NCI-H524 (cell line): ENCODE data around the gene CCNT2.
"Not testable (repeated sequence)": the region's sequence is repeated elsewhere in the genome, so short reads cannot be mapped to it uniquely, and the experiment has no call there.

Source experiments
- DNase-seq, 2 experiments: peaks; one replicate each; lab custom pipeline; 2025; lab: John Stamatoyannopoulos, UW

The CCNT2 gene

DNA sequence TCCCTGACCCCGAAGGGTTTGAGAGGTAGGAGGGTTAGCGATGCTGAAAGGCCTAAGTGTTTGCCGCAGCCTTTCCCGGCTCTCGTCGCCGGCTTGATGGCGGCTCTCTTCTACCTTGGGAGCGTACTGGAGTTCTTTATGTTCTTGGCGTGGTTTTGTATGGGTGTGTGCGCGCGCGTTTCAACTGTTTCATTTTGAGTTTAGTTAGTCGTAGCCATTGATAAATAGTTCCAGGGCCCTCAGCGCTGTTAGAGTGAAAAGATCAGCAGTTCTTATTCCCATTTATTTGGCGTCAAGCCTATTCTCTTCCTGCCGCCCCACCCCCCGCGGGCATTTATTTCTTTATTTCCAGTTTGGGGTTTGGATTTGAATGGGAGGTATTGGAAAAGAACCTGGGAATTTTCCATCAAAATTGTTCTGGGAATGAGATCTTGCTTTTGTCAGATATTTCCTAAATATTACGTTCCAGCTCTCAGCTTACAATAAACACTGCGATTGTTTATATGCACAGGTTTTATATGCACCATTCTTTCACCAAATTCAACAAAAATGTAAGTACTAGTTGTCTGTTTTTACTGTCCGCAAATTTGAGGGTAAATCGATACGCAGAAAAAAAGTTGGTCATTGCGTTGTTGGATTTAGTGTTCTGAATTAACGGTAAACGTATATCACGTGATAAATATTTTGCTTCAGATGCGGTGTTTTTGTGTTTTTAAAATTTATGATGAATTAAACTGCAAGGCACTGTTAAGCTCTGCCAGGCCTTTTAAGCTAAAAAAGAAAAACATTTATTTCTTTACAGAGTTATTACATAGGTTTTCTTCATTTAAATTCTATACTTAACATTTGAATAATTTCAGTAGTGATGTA, 954 bp downstream of the CCNT2 start:
- DNase-seq, result peak in 1 of 2 experiments; percentile 32

GRCh38 chr2:134924912-134925311, 6.3 kb downstream of the CCNT2 start:
- no peak for DNase-seq

DNA sequence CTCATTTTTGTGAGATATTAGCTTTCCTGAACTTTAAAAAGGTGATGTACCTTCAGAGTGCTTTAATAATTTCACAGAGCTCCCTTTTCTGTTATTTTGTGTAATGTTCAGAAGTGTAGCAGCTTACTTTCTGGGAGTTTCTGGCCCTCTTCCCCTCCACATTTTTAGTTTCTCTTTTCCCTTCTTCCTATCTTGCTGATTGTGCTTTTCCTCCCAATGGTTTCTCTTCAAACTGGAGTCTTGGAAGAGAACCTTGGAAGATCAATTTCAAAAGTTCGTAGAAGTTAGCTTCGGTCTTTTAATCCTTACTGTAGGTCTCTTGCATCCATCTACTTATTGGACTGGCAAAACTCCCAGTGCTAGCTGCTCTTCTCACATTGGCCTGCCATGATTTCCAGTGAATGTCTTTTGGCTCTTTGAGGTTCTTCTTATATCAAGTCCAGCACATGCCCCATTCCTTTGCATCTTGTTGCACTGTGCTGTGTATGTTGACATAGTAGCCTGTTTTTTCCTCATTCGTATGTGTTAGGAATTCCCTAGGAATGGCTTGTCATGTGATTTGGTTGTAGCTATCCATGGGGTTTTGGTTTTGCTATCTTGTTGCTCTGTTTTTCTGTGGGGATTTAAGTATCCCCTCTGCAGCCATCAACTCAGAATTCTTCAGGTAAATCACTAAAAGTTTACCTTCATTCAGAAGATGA, 7.8 kb downstream of the CCNT2 start:
- DNase-seq, result no peak

GRCh38 chr2:134927195-134927594, 8.6 kb downstream of the CCNT2 start:
- no peak for DNase-seq

DNA sequence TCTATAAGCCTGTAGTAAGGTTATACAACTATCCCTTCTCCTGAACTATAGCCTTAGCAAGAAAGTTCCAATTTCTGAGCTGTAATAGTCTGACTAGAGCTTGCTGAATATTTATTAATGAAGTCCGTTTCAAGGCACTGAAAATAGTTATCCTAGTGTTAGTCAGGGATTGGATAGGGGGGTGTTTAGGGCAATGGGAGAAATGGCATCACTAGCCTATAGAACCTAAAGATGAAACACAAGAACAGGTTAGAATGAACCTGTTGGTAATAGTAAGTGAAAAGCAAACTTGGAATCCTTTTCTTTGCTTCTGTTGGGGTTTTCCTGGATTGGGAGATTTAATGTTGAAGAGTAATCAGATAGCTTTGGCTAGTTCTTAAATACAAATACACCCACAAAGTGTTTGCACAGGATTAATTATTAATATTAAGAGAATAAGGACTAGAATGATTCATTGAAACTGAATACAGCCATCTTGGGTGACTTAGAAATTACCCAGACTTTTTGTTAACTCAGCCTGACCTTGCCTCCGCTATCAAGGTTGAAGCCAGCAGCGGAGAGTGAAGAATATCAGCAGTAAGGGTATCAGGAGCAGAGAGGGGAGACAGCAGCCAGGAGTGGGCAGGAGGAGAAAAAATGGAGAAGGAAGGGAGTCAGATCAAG, 14.4 kb downstream of the CCNT2 start:
- no peak for DNase-seq

DNA sequence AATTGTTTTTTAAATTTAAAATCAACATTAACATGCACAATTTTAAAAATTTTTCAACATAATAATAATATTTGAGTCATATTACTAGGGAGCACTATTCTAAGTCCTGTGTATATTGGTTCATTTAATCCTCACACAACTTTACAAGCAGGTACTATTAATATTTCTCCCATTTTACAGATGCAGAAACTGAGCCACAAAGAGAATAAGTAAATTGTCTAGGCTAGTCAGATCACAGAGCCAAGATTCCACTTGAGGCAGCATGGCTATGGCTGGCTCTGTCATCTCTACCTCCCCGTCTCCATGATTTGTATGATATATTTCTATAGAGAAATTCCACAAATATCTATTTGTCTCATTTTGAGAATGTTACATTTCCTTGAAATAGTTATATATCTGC, 15.1 kb downstream of the CCNT2 start:
- no peak for DNase-seq

GRCh38 chr2:134934150-134934549, 15.5 kb downstream of the CCNT2 start:
- DNase-seq, result no peak

DNA sequence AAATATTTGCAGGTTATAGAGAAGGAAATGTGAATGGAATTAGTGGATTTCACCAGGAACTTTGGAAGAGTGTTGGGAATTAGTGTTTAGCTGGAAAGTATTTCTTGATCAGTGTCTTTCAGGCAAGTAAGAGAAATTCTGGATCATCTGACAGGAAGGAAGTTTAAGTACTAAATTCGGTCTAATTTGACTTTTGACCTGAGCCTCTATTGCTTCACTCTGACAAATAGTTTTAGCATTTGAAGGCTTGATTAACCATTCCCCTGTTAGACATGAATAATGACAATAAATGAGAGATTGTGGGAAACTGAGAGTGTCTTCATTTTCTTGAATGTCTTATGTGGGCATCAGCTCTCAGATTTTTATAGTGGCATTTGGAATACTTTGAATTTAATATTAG, 16.0 kb downstream of the CCNT2 start:
- DNase-seq, result no peak

- no peak for DNase-seq
These were observed 18.1 kb downstream of the CCNT2 start for GRCh38 chr2:134936691-134937090.

DNA sequence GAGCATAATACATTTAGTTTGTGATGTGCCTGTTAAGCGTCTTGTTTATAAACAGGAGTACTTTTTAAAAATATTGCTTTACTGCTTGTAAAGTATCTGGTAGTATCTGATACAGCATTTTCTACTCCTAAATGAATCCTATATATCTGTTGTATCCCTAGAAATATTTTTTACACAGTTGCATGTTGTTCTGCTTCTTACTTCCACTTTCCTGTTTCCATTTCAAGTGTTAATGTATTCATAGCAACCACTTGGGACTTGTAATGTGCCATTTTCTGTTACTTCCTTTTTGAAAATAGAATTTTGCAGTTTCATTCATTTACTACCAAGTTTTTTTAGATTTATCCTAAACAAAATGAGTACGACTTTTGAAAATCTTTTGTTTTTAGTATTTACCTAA, 24.9 kb downstream of the CCNT2 start:
- no peak for DNase-seq

- DNase-seq, result no peak
These were observed 26.4 kb downstream of the CCNT2 start for GRCh38 chr2:134944975-134945374.

DNA sequence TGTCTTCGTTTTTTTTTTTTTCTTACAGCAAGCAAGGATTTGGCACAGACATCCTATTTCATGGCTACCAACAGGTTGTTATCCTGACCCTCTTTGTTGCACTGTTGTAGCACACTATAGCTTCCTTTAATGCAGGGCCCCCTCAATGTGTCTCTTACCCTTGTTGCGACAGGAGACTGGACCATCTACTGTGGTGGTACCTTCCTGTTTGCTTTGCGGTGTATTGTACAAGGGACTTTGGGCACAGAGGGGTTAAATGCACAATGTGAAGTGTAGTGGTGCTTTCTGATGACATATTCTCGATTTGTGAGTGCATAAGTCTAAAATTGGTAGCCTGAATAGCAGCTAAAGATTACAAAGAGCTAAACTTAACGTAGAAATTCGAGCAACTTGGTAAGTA, 27.5 kb downstream of the CCNT2 start:
- no peak for DNase-seq

DNA sequence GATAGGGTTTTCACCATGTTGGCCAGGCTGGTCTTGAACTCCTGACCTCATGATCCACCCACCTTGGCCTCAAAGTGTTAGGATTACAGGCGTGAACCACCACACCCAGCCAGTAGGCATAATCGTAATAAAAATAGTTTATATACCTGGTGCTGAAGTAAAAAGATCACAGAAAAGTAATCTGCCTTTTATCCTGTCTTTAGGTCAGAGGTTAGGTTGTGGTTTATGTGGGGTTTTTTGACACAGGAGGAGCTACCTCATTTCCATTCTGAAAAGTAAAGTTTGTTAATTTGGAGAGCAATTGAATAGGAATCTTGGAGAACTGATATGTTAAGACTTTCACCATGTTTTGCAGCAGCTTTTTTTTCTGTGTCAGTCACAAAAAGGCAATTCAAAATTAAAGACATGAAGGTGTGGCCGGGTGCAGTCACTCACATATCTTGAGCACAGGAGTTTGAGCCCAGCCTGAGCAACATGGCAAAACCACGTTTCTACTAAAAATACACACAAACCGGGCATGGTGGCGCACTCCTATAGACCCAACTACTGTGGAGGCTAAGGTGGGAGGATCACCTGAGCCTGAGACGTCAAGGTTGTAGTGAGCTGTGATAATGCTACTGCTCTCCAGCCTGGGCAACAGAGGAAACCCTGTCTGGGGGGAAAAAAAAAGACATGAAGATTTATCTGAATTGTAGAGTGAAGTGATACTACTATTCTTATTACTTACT, 31.5 kb downstream of the CCNT2 start:
- no peak for DNase-seq

DNA sequence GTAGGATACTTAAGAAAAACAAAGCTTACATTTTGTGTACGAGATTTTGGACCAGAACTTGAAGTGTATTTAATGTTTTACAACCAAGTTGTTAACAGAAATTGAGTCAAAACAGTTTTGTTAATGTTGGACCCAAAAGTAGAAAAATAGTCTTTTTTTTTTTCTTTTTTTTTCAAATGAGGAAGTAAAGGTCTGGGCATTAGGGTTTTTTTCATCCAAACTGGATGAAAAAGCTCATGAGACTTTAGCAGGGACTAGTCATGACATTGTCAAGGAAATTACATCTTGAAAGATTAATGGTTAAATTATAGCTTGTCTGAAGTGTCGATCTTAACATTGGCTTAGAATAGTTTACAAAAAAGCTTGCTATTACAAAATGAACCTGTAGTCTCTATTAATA, 32.3 kb downstream of the CCNT2 start:
- DNase-seq, result no peak

- DNase-seq, result no peak
These were observed 34.0 kb downstream of the CCNT2 start for GRCh38 chr2:134952608-134953007.

DNA sequence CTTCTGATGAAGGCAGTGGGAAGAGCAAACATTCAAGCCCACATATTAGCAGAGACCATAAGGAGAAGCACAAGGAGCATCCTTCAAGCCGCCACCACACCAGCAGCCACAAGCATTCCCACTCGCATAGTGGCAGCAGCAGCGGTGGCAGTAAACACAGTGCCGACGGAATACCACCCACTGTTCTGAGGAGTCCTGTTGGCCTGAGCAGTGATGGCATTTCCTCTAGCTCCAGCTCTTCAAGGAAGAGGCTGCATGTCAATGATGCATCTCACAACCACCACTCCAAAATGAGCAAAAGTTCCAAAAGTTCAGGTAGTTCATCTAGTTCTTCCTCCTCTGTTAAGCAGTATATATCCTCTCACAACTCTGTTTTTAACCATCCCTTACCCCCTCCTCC, 35.4 kb downstream of the CCNT2 start:
- no peak for DNase-seq

- no peak for DNase-seq
These were observed 37.1 kb downstream of the CCNT2 start for GRCh38 chr2:134955744-134956143.

DNA sequence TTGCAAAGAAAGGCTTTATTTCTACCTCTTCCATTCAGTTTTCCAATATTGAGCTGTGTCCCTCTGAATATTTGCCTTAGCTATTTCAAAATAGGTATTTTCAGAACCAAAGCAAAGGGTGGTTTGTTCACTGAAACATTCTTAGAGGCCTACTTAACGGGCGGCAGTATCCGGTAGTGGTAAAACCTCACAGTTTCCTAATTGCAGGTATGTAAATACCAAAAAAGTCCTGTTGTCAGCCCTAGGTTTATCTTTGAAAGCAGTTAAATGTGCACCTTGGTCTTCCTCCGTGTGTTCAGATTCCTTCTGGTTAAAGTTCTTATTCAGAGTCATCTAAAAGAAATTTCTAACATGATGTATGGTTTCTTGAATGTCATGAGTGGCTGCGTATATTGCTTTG, 38.9 kb downstream of the CCNT2 start:
- DNase-seq, result no peak

GRCh38 chr2:134967166-134967565, 48.5 kb downstream of the CCNT2 start:
- DNase-seq, result not testable (repeated sequence)

GRCh38 chr2:134973241-134974138, 54.9 kb downstream of the CCNT2 start:
- DNase-seq, result no peak
